Endodermal cell (in vitro differentiated cells): ENCODE data around the gene IMMP2L. TPM values are rescaled to one million over a fixed set of nuclear protein-coding genes. Genes with fewer than 3 reads are reported as not detected.

Source experiments
- DNase-seq: peaks from one replicate; pipeline ENCODE4 v3.0.0-alpha.2; 2017
- H3K27ac ChIP-seq: 2 replicates; pipeline ENCODE4 v1.5.1; 2013; ENCODE audit warnings: mild to moderate bottlenecking, low read depth, low read length, moderate library complexity
- H3K27me3 ChIP-seq: 2 replicates; pipeline ENCODE4 v1.6.1; 2013; ENCODE audit warnings: mild to moderate bottlenecking, low read length, moderate library complexity; ENCODE audit not compliant: insufficient read depth, control insufficient read depth, poor library complexity, severe bottlenecking
- H3K36me3 ChIP-seq: 2 replicates; pipeline ENCODE4 v1.7.0; 2013; ENCODE audit warnings: mild to moderate bottlenecking, low read length, moderate library complexity; ENCODE audit not compliant: control insufficient read depth, insufficient read depth
- H3K4me1 ChIP-seq: one replicate; pipeline ENCODE4 v1.7.0; 2013; ENCODE audit warnings: low read length; ENCODE audit not compliant: control insufficient read depth, insufficient read depth
- H3K4me3 ChIP-seq: 2 replicates; pipeline ENCODE4 v1.5.1; 2013; ENCODE audit warnings: mild to moderate bottlenecking, low read length, moderate library complexity
- H3K9ac ChIP-seq: 2 replicates; pipeline ENCODE4 v1.6.1; 2013; ENCODE audit warnings: mild to moderate bottlenecking, low read length, moderate library complexity; ENCODE audit not compliant: poor library complexity, severe bottlenecking; ENCODE audit errors: extremely low read depth
- H3K9me3 ChIP-seq: 2 replicates; pipeline ENCODE4 v1.6.1; 2013; ENCODE audit warnings: mild to moderate bottlenecking, low read length, moderate library complexity; ENCODE audit not compliant: control insufficient read depth
- H3K27ac Mint-ChIP-seq: 2 replicates; pipeline ENCODE4 v1.8.0; 2020; ENCODE audit warnings: mixed read lengths
- H3K27me3 Mint-ChIP-seq: 2 replicates; pipeline ENCODE4 v1.8.0; 2021; ENCODE audit warnings: mild to moderate bottlenecking, mixed read lengths; ENCODE audit not compliant: insufficient read depth
- H3K36me3 Mint-ChIP-seq: 2 replicates; pipeline ENCODE4 v1.8.0; 2020; ENCODE audit warnings: low read depth, mixed read lengths
- H3K4me1 Mint-ChIP-seq: 2 replicates; pipeline ENCODE4 v1.8.0; 2020; ENCODE audit warnings: mixed read lengths
- H3K4me3 Mint-ChIP-seq: 2 replicates; pipeline ENCODE4 v1.8.0; 2020; ENCODE audit warnings: mild to moderate bottlenecking, moderate library complexity, mixed read lengths
- H3K9me3 Mint-ChIP-seq: 2 replicates; pipeline ENCODE4 v1.8.0; 2020; ENCODE audit warnings: mild to moderate bottlenecking, mixed read lengths
- CTCF ChIP-seq: fragments of 200-600 bp; sonication (generic); conservative IDR thresholded peaks from 2 replicates; pipeline ENCODE4 v1.5.0; 2021; ENCODE audit warnings: antibody characterized with exemption, mild to moderate bottlenecking
- WGBS, 2 experiments: methylation state at CpG; one replicate each; pipeline versions ENCODE4 v1.1.5 to v1.1.7; 2013; ENCODE audit warnings: missing lambda C conversion rate in 2 of 2, mixed read lengths in 1 of 2; ENCODE audit not compliant: insufficient coverage in 1 of 2, insufficient read length in 1 of 2; 5-methylcytosine and 5-hydroxymethylcytosine counted together
- total RNA-seq, 2 donors: library from RNA; stranded (reverse); fragmentation: NEBNext Ultra II Directional in 1 of 2; extraction: Animal tissue kit (Norgen Biotek cat#: 25700) in 1 of 2; gene quantifications; 2 replicates in 1 of 2; 3 replicates in 1 of 2; pipeline ENCODE4 v1.2.1, GENCODE V29; 2021

The IMMP2L gene
- total RNA-seq, 2 donors from 2014 or later = 17.7 to 19.4 TPM

DNA sequence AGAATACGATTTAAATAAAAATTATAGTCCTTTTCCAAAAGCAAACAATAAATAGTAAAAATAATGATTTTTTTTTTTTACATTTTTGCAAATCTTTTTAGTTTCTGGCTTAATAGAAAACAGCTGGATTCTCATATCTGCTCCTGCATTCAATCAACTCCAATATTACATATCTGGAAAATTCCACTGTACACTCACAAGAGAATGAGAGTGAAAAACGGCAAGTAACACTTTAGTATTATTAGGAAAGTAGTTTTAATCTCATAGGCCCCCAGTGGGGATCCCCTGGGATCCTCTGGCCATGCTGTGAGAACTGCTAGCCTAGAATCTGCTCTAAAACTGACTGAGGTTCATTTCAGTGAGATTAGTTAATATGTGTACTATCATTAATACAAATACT is 599.9 kb downstream of the IMMP2L start:
- H3K9me3 Mint-ChIP-seq = no peaks in the 10 kb centered on the region
- no peaks in the 10 kb centered on the region for H3K4me1 ChIP-seq
- no peak overlapping the region for H3K9ac ChIP-seq
- no peak overlapping the region for H3K4me3 ChIP-seq
- H3K27ac Mint-ChIP-seq = peak overlapping the region; percentile 49
- H3K36me3 ChIP-seq = no peaks in the 10 kb centered on the region
- H3K27ac ChIP-seq = no peak overlapping the region
- no peaks in the 10 kb centered on the region for H3K36me3 Mint-ChIP-seq
- WGBS, 2 experiments = 90% methylated on average over 1 of the region's 2 CpGs; no CpG with 5 or more reads in 1 of the 2 experiments
- no peak for DNase-seq
- H3K4me1 Mint-ChIP-seq = peaks cover 7% of the 10 kb centered on the region
- TF ChIP-seq CTCF = no peak
- H3K27me3 Mint-ChIP-seq = no peaks in the 10 kb centered on the region
- no peaks in the 10 kb centered on the region for H3K27me3 ChIP-seq
- no peaks in the 10 kb centered on the region for H3K9me3 ChIP-seq
- no peak overlapping the region for H3K4me3 Mint-ChIP-seq

- TF ChIP-seq CTCF = no peak
- Mint-ChIP-seq H3K4me3 (no peak overlapping the region), H3K27me3 (no peaks in the 10 kb centered on the region), H3K4me1 (peaks cover 7% of the 10 kb centered on the region), H3K27ac (no peak overlapping the region), H3K9me3 (no peaks in the 10 kb centered on the region), H3K36me3 (no peaks in the 10 kb centered on the region)
- Histone ChIP-seq H3K9me3 (no peaks in the 10 kb centered on the region), H3K9ac (no peak overlapping the region), H3K27ac (no peak overlapping the region), H3K4me3 (no peak overlapping the region), H3K27me3 (no peaks in the 10 kb centered on the region), H3K4me1 (no peaks in the 10 kb centered on the region), H3K36me3 (no peaks in the 10 kb centered on the region)
- no peak for DNase-seq
Observed at GRCh38 chr7:110960811-110961210, 601.5 kb downstream of the IMMP2L start.

GRCh38 chr7:110948280-110948679 is 614.0 kb downstream of the IMMP2L start:
- H3K4me1 ChIP-seq = peaks cover 3% of the 10 kb centered on the region
- no peak for TF ChIP-seq CTCF

More at GRCh38 chr7:110948280-110948679, 614.0 kb downstream of the IMMP2L start:
- H3K4me1 Mint-ChIP-seq = peaks cover 24% of the 10 kb centered on the region
- DNase-seq = no peak
- Histone ChIP-seq H3K4me3 (no peak overlapping the region), H3K9me3 (no peaks in the 10 kb centered on the region), H3K27ac (no peak overlapping the region), H3K36me3 (no peaks in the 10 kb centered on the region), H3K9ac (no peak overlapping the region), H3K27me3 (no peaks in the 10 kb centered on the region)
- no peak overlapping the region for H3K27ac Mint-ChIP-seq
- H3K4me3 Mint-ChIP-seq = no peak overlapping the region
- H3K36me3 Mint-ChIP-seq = no peaks in the 10 kb centered on the region
- H3K9me3 Mint-ChIP-seq = no peaks in the 10 kb centered on the region
- H3K27me3 Mint-ChIP-seq = no peaks in the 10 kb centered on the region
